Loucy (cell line): ENCODE measurements around the gene PLPP4.

Source experiments
- H2AFZ ChIP-seq: fragments of 200-600 bp; sonication (generic); 2 replicates; pipeline ENCODE4 v1.6.0; 2016; ENCODE audit warnings: antibody characterized with exemption, mild to moderate bottlenecking, low read length, moderate library complexity
- H3F3A ChIP-seq: fragments of 200-600 bp; 2 replicates; pipeline ENCODE4 v1.6.0; 2016; ENCODE audit warnings: antibody characterized with exemption, low read depth, mild to moderate bottlenecking
- H3K27me3 ChIP-seq: fragments of 200-600 bp; sonication (generic); 2 replicates; pipeline ENCODE4 v1.6.1; 2014; ENCODE audit warnings: low read length, mild to moderate bottlenecking; ENCODE audit not compliant: insufficient read depth, poor library complexity, severe bottlenecking
- H3K36me3 ChIP-seq: fragments of 200-600 bp; sonication (generic); 2 replicates; pipeline ENCODE4 v1.6.1; 2016; ENCODE audit warnings: low read length; ENCODE audit not compliant: insufficient read depth
- H3K4me1 ChIP-seq: fragments of 200-600 bp; sonication (generic); 2 replicates; pipeline ENCODE4 v1.5.1; 2014; ENCODE audit warnings: low read length, mild to moderate bottlenecking; ENCODE audit not compliant: insufficient read depth, poor library complexity, severe bottlenecking
- H3K4me2 ChIP-seq: fragments of 200-600 bp; sonication (generic); 2 replicates; pipeline ENCODE4 v1.6.0; 2014; ENCODE audit warnings: antibody characterized with exemption, low read length, low read depth, mild to moderate bottlenecking; ENCODE audit not compliant: poor library complexity, severe bottlenecking
- H3K4me3 ChIP-seq: fragments of 200-600 bp; sonication (generic); 2 replicates; pipeline ENCODE4 v1.5.1; 2014; ENCODE audit warnings: low read length, mild to moderate bottlenecking, mixed read lengths; ENCODE audit not compliant: poor library complexity, severe bottlenecking
- H3K79me2 ChIP-seq: fragments of 200-600 bp; sonication (generic); 2 replicates; pipeline ENCODE4 v1.6.1; 2014; ENCODE audit warnings: low read length; ENCODE audit not compliant: insufficient read depth
- H3K9ac ChIP-seq: fragments of 200-600 bp; sonication (generic); 2 replicates; pipeline ENCODE4 v1.6.0; 2014; ENCODE audit warnings: mild to moderate bottlenecking, low read depth, low read length, moderate library complexity; ENCODE audit not compliant: poor library complexity, severe bottlenecking
- H3K9me2 ChIP-seq: fragments of 200-600 bp; sonication (generic); replicated peaks from 2 replicates; pipeline ENCODE4 v1.6.1; 2016; ENCODE audit warnings: low read depth, low read length, mixed read lengths
- H3K9me3 ChIP-seq: fragments of 200-600 bp; sonication (generic); 2 replicates; pipeline ENCODE4 v1.6.1; 2014; ENCODE audit warnings: mild to moderate bottlenecking, antibody characterized with exemption, low read length, low read depth; ENCODE audit not compliant: insufficient read depth
- H4K20me1 ChIP-seq: fragments of 200-600 bp; sonication (generic); 2 replicates; pipeline ENCODE4 v1.6.0; 2014; ENCODE audit warnings: antibody characterized with exemption, low read length, mild to moderate bottlenecking; ENCODE audit not compliant: insufficient read depth, poor library complexity, severe bottlenecking
- CTCF ChIP-seq: fragments of 200-600 bp; sonication (generic); conservative IDR thresholded peaks from 2 replicates; pipeline ENCODE4 v1.5.1; 2014; ENCODE audit warnings: mild to moderate bottlenecking, antibody characterized with exemption, low read length
- EZH2phosphoT487 ChIP-seq: fragments of 200-600 bp; IDR thresholded peaks from 2 replicates; pipeline ENCODE4 v1.6.1; 2018; ENCODE audit warnings: antibody characterized with exemption, mild to moderate bottlenecking, moderate library complexity, borderline replicate concordance

PLPP4 gene

GRCh38 chr10:120458432-120458831, 1.4 kb downstream of the PLPP4 start:
- H2AFZ ChIP-seq = no peak overlapping the region
- no peaks in the 10 kb centered on the region for H3K9me2 ChIP-seq
- no peaks in the 10 kb centered on the region for H3F3A ChIP-seq
- peaks cover 18% of the 10 kb centered on the region for H3K4me1 ChIP-seq
- no peak for TF ChIP-seq CTCF
- no peak for TF ChIP-seq EZH2phosphoT487
- H3K9ac ChIP-seq = no peak overlapping the region
- H4K20me1 ChIP-seq = no peaks in the 10 kb centered on the region
- no peaks in the 10 kb centered on the region for H3K36me3 ChIP-seq
- H3K9me3 ChIP-seq = no peaks in the 10 kb centered on the region
- no peaks in the 10 kb centered on the region for H3K79me2 ChIP-seq
- H3K4me3 ChIP-seq = no peak overlapping the region
- no peaks in the 10 kb centered on the region for H3K27me3 ChIP-seq
- no peak overlapping the region for H3K4me2 ChIP-seq

GRCh38 chr10:120459185-120459584, 2.2 kb downstream of the PLPP4 start:
- H3F3A ChIP-seq = no peaks in the 10 kb centered on the region

GRCh38 chr10:120460186-120460585, 3.2 kb downstream of the PLPP4 start:
- H3K79me2 ChIP-seq = no peaks in the 10 kb centered on the region

More at GRCh38 chr10:120459185-120459584, 2.2 kb downstream of the PLPP4 start:
- Histone ChIP-seq H3K4me1 (peaks cover 18% of the 10 kb centered on the region), H3K4me3 (no peak overlapping the region), H3K4me2 (no peak overlapping the region), H3K9ac (no peak overlapping the region), H2AFZ (no peak overlapping the region), H3K79me2 (no peaks in the 10 kb centered on the region), H3K27me3 (no peaks in the 10 kb centered on the region), H3K9me3 (no peaks in the 10 kb centered on the region), H3K9me2 (no peaks in the 10 kb centered on the region), H3K36me3 (no peaks in the 10 kb centered on the region), H4K20me1 (no peaks in the 10 kb centered on the region)
- TF ChIP-seq EZH2phosphoT487 (no peak), CTCF (no peak)

More at GRCh38 chr10:120460186-120460585, 3.2 kb downstream of the PLPP4 start:
- Histone ChIP-seq H4K20me1 (no peaks in the 10 kb centered on the region), H3K9me3 (no peaks in the 10 kb centered on the region), H3F3A (no peaks in the 10 kb centered on the region), H3K4me3 (no peak overlapping the region), H3K36me3 (no peaks in the 10 kb centered on the region), H3K9me2 (no peaks in the 10 kb centered on the region), H3K4me1 (peaks cover 15% of the 10 kb centered on the region), H3K27me3 (no peaks in the 10 kb centered on the region), H2AFZ (no peak overlapping the region), H3K4me2 (no peak overlapping the region), H3K9ac (no peak overlapping the region)
- no peak for TF ChIP-seq CTCF
- TF ChIP-seq EZH2phosphoT487 = no peak
